DMS114 treated with DMSO at 0.1 percent for 48 hours (cell line): ENCODE data around the gene NAT8L.

Source experiments
- DNase-seq: peaks from one replicate; lab custom pipeline; 2025; ENCODE audit not compliant: unreplicated experiment; lab: John Stamatoyannopoulos, UW

The NAT8L gene

GRCh38 chr4:2045518-2045951, 13.6 kb upstream of the NAT8L start:
- DNase-seq: no peak

- DNase-seq: no peak
Observed at GRCh38 chr4:2046031-2046961, 12.8 kb upstream of the NAT8L start.

- no peak for DNase-seq
Observed at GRCh38 chr4:2047031-2047660, 12.0 kb upstream of the NAT8L start.

- DNase-seq: no peak
Observed at GRCh38 chr4:2047781-2048581, 11.1 kb upstream of the NAT8L start.

GRCh38 chr4:2048831-2049230, 10.3 kb upstream of the NAT8L start:
- DNase-seq: no peak

- DNase-seq: no peak
Observed at GRCh38 chr4:2049381-2049780, 9.7 kb upstream of the NAT8L start.

- no peak for DNase-seq
Observed at GRCh38 chr4:2049811-2050210, 9.3 kb upstream of the NAT8L start.

GRCh38 chr4:2051086-2051485, 8.0 kb upstream of the NAT8L start:
- DNase-seq: no peak

GRCh38 chr4:2054217-2054616, 4.9 kb upstream of the NAT8L start:
- no peak for DNase-seq

GRCh38 chr4:2057382-2058065, 1.6 kb upstream of the NAT8L start:
- DNase-seq: no peak

- DNase-seq: no peak
Observed at GRCh38 chr4:2058264-2059045, 672 bp upstream of the NAT8L start.

- DNase-seq: no peak
Observed at GRCh38 chr4:2059726-2060602, 837 bp downstream of the NAT8L start.

GRCh38 chr4:2060611-2061185, 1.6 kb downstream of the NAT8L start:
- no peak for DNase-seq

- DNase-seq: no peak
Observed at GRCh38 chr4:2061186-2062131, 2.3 kb downstream of the NAT8L start.

- no peak for DNase-seq
Observed at GRCh38 chr4:2062168-2062807, 3.2 kb downstream of the NAT8L start.

- DNase-seq: no peak
Observed at GRCh38 chr4:2062808-2063524, 3.8 kb downstream of the NAT8L start.
